NCI-H1417 treated with DMSO at 0.1 percent for 48 hours (cell line): Measurements from ENCODE around the gene THOC7.

Source experiments
- DNase-seq: peaks from one replicate; lab custom pipeline; 2025; lab: John Stamatoyannopoulos, UW

THOC7 gene

GRCh38 chr3:63842127-63842526 is 21.5 kb downstream of the THOC7 start:
- no peak for DNase-seq

- no peak for DNase-seq
These were observed 21.9 kb downstream of the THOC7 start for GRCh38 chr3:63841704-63842103.

GRCh38 chr3:63832395-63832794 is 31.2 kb downstream of the THOC7 start:
- DNase-seq: no peak

- no peak for DNase-seq
These were observed 33.1 kb downstream of the THOC7 start for GRCh38 chr3:63830526-63830925.

DNA sequence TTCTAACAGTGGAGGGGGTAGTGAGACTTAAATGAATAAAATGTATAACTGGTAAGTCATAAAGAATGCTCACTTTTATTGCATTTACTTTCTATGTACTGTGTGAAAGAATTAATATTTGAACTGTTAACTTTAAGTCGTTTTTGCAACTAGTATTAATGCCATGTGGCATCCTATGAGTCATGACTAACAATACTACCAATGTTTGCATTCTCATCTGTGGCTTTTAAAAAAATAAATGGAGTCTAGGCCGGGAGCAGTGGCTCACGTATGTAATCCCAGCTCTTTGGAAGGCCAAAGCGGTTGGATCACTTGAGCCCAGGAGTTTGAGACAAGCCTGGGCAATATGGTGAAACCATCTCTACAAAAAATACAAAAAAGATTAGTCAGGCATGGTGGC is 39.3 kb downstream of the THOC7 start:
- no peak for DNase-seq

GRCh38 chr3:63819151-63819398 is 44.5 kb downstream of the THOC7 start, which contains the start of gene C3orf49:
Gene C3orf49, plus strand, starts transcription at chr3:63819299. Its CDS starts 173 bp downstream, at chr3:63819472.
- no peak for DNase-seq

DNA sequence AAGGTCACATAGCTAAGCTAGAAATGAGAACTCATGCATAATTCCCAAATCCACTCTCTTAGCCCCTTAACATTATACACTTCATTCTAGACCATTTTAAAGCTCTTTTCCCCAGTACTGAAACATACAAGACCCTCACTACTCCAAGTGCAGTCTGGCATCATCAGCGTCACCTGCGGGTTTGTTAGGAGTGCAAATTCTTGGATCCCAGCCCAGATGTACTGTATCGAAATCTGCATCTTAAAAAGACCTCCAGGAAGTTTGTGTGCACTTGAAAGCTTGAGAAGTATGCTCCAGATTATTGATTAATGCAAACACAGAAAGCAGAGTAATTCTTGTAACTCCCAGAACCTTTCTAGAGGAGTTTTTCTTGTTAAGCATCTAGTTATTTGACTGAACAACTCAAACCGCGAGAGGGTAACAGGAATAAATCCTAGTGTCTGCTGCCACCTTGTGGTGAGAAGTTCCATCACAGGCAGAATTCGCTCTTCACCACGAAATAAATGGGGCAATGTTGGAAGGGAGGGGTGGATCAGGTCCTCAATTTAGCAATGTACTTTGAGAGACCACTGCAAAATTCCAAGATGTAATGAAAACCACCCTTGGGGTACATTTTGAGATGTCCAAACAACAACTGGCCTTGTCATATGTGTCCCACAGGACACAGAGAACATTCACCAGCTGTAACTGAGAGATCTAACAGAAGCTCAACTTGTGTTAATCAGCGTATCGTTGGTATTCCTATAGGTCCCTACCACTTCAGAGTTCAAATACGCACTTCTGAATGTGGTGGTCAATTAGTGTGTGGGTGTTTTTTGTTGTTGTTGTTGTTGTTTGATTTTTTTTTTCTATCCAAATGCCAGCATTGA is 45.1 kb downstream of the THOC7 start:
- DNase-seq: no peak

DNA sequence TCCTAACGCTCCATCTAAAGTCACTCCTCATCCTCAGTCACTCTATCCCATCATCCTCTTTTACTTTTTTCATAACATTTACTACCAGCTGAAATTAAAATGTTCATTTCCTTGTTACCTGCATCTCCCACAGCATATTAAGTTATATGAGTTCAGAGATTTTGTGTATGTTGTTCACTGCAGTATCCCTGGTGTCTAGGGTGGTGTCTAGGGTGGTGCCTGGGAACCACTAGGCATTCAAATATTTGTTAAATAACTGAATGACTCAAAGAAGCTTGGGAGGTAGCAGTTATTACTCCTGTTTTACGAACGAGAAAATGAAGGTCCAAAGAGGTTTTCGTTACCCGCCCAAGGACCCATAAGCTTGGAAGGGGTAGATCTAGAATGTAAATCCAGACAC is 46.4 kb downstream of the THOC7 start:
- no peak for DNase-seq

DNA sequence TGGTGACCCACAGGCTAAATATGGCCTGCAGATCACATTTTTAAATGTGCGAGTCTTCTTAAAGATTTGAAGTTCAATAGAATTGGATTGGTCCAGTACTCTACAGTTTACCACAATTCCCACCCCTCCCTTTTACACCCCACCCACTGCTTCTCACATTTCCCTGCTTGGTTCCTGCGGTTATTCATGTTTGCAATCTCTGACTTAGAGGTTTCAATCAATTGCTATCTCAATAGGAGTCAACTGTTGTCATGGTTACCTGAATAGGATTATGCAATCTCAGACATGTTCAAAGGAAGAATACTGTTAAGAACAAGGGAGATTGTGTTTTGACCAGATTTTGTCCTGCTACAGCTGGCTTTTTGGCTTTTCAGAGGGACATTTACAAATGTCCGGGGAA is 49.4 kb downstream of the THOC7 start:
- DNase-seq: no peak

GRCh38 chr3:63809607-63810006 is 54.0 kb downstream of the THOC7 start:
- DNase-seq: no peak

GRCh38 chr3:63808633-63809032 is 55.0 kb downstream of the THOC7 start:
- no peak for DNase-seq

- DNase-seq: no peak
These were observed 55.5 kb downstream of the THOC7 start for GRCh38 chr3:63807961-63808565.

DNA sequence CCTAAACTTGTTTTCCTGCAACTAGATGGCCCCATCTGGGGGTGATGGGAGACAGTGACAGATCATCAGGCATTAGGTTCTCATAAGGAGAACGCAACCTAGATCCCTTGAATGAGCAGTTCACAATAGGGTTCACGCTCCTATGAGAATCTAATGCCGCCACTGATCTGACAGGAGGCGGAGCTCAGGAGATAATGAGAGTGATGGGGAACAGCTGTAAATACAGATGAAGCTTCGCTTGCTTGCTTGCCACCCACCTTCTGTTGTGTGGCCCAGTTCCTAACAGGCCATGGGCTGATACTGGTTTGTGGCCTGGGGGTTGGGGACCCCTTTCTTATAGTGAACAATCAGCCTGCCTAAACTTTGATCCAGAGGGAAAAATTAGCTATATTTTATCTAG is 59.7 kb downstream of the THOC7 start:
- DNase-seq: no peak

GRCh38 chr3:63800097-63800496 is 63.5 kb downstream of the THOC7 start:
- no peak for DNase-seq

DNA sequence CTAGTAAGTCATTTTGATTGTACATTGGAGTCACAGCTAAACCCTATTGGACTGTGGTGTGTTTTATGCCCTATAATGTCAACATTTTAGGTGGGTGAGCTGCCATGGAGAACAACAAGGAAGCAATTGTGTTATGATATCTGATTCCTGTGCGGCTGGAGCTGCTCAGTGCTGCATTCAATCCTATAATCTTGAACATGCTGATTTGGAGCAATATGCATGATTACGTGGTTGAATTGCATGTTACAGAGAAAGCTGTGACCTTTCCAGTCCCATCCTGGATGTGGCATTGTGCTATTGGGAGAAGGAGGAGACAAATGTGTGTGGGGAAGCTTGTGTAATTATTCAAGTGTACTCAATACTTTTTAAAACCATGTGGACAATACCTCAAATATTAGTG is 64.7 kb downstream of the THOC7 start:
- DNase-seq: no peak

DNA sequence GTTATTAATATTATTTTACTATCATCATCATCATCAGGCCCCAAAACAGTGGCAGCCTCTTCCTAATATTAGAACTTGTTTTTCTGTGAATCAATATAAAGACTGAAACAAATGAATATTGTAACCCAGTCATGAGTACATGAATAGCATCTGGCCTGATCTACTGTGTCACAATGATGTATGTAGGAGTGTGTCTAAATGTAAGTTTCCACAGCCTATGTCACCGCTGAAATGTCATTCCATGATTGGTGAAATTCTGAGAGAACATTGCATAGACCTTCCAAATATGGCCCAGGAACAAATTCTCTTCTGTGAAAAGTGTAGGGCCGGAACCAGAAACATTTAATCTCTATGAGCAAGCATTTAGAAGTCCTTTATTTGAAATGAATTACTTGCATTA is 65.1 kb downstream of the THOC7 start:
- no peak for DNase-seq

GRCh38 chr3:63795438-63795837 is 68.2 kb downstream of the THOC7 start:
- no peak for DNase-seq

DNA sequence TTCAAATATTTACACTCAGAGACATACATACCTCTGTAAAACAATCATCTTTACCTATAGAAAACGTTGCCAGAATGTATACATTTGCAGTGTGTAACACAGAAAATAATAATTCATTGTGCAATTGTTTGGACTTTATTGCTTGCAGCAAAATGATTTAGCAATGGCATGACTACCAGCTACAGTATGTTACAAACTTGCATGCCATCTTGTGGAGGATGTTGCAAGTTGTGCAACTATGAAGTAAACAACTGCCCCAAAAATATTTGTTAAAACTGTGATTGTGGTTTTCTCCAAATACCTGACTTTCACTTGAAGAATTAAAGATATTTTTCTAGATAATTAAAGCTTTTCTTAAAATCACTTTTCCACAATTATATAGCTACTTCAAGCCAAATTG is 71.6 kb downstream of the THOC7 start:
- DNase-seq: no peak
